A204.1 (cell line): ENCODE data around the gene FNDC11.

Experiments
- FAIRE-seq: peaks from 2 replicates; lab custom pipeline; 2012; peaks lifted over from hg19 to GRCh38; lab: Jason Lieb, UNC

FNDC11 gene

DNA sequence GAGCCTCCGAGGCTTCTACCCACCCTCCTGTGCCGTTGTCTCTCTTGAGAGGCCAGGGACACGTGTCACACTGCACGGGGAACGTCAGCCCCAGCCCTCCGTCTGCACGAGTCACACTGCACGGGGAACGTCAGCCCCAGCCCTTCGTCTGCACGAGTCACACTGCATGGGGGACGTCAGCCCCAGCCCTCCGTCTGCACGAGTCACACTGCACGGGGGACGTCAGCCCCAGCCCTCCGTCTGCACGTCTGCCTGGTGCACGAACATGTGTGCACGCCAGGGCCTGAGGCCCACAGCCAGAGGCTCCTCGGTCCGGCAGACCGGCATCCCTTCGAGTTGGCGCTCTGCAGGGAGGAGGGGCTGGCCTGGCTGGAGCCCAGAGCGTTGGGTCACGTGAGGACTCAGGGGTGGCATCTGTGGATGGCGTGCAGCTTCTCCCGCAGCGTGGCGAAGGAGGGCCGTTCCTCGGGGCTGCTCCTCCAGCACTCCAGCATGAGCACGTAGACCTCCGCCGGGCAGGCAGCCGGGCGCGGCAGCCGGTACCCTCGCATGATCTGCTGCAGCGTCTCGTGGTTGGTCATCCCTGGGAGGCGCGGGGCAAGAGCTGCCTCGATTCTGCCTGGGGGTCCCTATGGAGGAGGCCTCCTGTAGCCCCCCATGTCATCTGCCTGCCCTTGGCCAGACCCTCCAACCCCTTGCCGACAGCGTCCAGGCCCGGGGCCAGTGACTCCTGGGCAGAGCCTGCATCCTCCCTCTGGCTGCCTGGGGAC, 13.4 kb upstream of the FNDC11 start:
- FAIRE-seq, result no peak

DNA sequence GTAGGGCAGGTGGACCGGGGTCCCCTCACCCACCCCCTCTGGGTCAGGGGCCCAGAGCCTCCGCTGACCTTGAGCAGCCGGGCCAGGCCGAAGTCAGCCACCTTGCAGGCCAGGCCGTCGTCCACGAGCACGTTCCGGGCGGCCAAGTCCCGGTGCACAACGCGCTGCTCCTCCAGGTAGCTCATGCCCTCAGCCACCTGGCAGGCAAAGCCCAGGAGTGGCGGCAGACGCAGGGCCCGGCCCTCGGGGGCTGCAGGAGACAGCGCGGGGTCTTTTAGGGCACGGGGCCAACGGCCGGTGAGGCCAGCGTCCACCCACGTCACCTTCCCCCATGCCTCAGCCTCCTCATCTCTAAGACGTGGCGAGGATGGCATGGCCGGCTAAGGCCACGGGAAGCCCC, 12.6 kb upstream of the FNDC11 start:
- no peak for FAIRE-seq

DNA sequence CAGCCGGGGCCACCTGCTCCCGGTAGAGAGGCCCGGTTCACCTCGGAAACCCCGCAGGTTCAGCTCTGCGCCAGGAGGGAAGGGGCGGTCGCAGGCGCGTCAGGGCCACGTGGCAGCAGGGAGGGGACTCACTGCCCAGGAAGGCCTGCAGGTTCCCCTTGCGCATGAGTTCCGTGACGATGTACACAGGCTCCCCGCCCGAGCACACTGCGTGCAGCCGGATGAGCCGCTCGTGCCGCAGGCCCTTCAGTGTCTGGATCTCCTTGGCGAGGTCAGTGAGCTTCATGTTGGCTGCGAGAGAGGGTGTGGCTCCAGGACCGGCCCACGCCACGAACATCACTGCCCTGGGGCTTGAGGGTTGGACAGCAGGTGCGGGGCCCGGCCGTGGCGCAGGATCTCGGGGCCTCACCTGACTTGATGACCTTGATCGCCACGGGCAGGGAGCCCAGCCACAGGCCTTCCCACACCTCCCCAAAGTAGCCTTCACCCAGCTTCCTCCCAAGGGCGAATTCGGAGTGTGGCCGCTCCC, 11.9 kb upstream of the FNDC11 start:
- FAIRE-seq, result no peak

DNA sequence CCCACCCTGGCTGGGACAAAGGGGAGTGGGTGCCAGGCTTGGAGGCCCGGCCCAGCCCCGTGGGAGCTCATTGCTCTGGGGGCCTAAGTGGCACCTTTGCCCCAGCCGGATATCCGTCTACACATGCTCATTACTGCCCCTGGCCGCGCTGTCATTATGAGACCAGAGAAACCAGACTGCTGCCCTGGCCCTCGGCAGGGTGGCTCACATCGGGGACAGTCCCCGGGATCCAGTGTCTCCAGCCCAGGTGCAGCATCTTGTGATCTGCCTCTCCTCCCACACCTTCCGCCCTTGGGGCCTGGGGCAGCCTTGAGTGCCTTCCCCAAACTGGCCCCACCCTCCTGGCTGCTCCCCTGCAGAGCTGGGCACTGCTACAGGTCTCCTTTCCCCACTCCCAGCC, 11.3 kb upstream of the FNDC11 start:
- FAIRE-seq, result no peak

DNA sequence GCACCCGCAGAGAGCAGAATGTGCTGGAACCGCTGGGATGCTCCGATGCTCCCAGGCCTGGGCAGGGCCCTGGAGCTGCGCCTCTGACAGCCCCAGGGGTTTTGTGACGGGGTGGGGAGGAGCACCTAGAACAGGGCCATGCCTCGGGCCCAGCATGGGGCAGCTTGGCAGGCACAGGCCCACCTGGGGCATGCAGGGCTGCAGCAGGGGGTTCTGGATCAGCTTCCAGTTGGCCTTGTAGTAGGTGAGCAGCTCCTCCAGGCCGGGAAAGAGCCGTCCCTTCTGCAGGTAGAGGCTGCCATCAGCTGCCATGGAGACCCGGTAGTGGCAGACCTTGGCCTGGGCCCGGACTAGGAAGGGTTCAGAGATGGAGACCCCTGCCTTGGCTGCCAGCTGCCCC, 10.8 kb upstream of the FNDC11 start:
- no peak for FAIRE-seq

DNA sequence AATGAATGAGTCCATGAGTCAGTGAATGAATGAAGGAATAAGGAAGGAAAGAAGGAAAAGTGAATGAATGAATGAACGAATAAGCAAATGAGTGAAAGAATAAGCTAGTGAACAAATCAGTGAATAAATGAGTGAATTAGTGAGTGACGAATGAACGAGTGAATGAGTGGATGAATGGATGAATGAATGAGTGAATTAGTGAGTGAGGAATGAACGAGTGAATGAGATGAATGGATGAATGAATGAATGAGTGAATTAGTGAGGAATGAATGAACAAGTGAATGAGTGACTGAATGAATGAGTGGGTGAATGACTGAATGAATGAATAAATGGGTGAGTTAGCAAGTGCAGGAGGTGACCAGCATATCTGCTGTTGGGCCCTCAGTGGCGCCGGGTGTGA, 10.2 kb upstream of the FNDC11 start:
- no peak for FAIRE-seq

DNA sequence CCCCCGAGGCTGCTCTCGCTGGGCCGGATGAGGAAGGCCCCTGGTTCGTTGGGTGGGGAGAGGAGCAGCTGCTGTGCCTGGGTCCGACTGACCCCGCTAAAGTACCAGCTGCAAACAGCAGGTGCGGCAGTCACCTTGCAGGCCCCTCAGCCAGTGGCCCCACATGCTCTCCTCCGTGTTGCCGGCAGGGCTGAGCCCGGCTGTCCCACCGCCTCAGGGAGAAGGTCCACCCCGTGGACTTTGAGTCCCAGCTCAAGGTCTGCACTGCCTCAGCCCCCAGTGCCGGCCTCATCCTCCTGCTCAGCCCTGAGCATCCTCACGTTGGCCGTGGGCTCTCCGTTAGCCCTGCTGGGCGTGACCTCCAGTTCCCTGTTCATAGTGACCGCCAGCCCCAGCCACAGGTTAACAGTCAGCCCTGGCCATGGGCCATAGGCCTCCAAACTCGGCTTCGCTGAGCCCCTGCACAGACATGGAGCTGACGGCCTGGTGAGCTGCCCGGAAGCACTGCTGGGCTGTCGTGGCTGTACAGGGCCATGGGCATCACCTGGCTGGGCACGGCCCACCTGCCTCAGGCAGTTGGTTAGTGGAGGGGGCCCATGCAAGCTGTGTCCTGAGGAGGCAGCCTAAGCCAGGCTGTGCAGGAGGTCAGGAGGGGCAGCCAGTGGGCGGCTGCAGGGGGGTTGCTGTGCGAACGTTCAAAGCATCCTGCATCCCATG, 9.6 kb upstream of the FNDC11 start:
- no peak for FAIRE-seq

DNA sequence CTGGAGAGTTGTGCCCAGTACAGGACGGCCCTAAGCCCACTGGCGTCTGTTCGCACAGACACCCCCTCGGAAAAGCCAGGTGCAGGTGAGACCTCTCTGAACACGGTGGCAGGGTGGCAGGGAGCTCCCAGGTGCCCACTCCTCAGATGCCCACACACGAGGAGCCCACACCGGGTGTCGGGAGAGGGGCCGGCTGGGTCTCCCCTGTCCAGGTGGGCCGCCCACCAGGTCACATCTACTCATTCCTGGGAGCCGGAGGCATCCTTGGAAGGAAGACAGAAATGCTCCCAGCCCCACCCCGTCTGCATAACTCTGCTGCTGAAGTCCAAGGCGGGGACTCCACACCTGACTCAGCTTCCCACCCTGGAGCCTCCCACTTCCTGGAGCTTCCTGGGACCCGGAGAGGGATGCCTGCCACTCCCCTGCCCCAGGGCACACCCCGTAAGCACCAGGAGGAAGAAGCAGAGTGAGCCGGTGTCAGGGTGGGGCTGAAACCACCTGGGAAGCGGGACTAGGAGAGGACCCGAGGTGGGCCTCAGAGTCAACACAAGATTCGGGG, 8.9 kb upstream of the FNDC11 start:
- FAIRE-seq, result no peak

DNA sequence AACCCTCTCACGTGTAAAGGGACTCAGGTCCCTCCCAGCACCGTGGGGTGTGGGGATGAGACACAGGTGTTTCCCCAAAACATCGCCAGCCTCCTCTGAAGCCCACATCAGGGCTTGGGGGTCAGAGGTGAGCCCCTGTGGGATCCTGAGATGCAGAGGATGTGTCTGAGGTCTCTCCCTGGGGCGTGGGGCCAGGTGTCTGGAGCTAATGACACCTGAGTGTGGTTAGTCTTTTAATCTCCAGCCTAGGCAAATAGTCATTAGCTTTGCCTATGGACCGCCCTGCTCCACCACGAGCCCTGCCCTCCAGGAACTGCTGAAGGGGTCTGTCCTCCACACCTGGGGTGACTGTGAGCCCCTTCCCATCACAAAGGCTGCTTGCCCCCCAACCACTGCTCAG, 8.1 kb upstream of the FNDC11 start:
- FAIRE-seq, result no peak

DNA sequence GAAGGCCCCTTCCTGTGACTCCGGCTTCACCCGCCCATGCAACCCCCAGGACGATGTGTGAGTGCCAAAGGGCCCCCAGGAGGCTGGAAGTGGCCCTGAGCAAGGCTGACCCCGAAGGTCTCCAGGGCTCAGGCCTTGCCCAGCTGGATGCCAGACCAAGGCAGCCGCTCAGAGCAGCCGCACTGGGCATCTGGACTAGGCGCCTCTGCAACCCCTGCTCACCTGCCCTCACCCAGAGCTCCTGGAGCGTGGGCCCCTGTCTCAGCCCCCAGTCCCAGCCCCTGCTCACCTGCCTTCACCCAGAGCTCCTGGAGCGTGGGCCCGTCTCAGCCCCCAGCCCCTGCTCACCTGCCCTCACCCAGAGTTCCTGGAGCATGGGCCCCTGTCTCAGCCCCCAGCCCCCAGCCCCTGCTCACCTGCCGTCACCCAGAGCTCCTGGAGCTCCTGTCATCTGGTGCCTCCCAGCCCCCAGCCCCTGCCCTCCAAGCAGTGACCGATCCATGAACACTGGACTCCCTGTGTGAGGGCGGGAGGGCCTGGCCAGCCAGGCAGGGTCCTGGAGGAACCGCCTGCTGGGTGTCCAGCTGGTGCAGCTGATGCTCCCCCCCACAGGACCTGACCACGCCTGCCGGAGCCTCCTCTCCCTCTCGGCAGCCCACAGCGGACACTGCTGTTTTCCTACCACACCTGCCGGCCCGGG, 7.6 kb upstream of the FNDC11 start:
- FAIRE-seq, result no peak

DNA sequence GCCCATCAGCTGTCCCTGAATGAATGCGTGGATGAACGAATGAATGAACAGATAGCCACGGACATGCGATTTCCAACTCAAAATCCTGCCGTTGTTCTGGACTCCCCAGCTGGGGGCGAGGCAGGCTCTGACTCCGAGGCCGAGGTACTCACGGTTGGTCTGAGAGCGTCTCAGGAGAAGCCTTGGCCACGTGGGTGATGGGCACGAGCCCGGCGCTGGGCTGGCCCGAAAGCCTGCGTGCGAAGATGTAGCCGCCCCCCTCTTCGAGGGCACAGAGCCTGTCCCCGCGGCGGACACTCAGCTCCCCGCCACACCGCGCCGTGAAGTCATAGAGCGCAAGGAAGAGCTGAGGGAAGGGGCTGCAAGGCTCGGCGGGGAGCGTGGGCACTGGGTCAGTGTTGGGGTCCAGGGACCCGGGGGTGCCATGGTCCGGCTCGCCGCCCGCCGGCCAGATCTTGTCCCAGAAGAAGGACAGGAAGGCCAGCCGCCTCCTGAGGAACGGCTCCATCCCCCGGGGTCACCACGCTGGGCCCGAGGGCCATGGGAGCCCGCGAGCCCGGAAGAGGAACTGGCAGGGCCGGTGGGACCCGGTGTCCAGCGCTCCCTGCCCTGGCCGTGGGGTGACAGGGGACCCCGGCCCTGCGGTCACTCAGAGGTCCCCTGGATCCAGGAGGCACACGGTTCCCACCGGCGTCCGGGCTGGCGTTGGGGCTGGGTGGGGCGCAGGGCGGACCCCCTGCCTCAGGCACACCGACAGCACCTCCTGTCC, 6.8 kb upstream of the FNDC11 start:
- FAIRE-seq, result no peak

DNA sequence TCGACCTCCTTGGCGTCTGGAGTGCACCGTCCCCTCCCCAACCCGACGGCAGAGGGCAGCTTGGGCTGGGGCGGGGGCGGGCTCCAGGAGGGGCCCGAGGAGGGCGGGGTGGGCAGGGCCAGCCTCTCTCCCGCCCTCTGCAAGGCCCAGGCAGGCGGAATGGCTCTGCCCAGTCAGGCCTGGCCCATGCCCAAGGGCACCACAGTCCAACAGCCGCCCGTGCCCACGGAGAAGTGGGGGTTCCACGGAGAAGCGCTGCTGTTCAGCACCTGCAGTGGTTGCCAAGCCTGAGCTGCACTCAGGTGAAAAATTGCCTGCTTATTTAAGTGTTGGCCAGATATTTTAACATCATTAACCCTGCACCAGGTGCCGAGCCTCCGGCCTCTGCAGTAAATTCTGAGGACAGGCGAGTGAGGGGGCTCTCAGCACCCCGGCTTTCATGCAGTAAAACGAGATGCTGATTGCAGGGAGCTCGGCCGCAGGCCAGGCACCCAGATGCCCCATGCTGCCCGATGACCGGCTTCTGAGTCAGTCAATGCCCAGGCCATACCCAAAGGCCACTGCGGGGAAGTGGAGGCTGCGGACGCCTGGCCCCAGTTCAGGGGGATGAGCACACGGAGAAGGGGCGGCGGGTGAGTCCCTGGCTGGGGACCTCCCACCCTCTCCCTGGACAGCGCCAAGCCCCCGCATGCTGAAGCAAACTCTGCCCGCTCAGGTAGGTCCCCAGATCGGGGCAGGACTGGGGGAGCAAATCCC, 6.1 kb upstream of the FNDC11 start, which contains the start of gene SRMS:
SRMS (minus strand) TSS at position 25 of the 756 bp plus-strand sequence. CDS start 286 bp downstream, outside the sequence.
- no peak for FAIRE-seq

DNA sequence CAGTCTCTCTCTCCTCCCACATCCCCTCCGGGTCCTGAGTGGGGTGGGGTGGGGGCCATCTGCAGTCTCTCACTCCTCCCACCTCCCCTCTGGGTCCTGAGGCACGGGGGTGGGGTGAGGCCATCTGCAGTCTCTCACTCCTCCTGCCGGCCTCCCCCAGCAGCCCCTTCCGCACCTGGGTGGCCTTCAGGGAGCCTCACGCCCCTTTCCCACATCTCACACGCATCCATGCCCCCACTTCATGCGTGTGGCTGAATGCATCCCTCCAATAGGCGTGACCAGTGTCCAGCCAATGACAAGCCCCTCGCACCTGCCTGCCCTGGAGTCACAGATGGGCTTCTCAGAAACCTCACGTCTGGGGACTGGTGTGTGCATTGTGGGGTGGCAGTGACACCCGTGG, 5.4 kb upstream of the FNDC11 start:
- no peak for FAIRE-seq

DNA sequence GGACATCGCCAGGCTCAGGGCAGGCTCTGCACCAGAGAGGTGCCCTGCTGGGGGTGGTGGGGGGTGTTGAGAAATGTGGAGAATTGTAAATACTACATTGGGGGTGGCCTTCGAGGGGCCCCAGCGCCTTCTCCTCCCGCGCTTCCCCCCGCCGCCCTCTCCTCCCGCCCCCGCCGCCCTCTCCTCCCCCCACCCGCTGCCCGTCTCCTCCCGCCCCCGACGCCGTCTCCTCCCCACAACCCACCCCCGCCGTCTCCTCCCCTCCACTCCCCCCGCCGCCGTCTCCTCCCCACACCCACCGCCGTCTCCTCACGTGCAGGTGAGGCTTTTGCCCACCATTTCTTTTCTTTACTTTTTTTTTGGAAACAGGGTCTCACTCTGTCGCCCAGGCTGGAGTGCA, 4.9 kb upstream of the FNDC11 start:
- FAIRE-seq, result no peak

DNA sequence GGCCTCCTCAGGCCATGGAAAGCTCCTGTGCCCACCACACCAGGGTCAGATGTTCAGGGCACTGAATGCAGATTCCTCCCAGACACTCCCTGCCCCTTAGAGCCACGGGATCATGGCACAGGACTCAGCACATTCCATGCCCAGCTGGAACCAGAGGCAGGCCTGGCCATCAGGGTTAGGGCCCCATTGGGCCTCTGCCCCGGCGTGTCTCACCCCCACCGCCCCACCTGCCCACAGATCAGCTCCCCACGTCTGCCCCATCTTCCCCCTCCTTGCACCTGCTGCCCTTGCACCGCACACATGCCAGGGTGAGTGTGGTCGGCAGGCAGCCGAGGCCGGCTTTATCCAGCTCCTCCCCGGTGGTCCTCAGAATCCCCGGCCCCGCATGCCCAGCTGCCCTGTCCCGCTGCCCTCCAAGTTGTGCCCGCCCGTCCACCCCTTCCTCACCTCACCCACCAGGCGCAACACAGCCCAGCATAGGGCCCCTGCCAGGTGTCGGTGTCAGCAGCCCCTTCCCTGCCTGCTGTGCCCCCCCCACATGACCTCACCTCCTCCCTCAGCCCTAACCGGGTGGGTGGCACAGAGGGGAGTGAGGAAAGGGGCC, 4.2 kb upstream of the FNDC11 start:
- no peak for FAIRE-seq

DNA sequence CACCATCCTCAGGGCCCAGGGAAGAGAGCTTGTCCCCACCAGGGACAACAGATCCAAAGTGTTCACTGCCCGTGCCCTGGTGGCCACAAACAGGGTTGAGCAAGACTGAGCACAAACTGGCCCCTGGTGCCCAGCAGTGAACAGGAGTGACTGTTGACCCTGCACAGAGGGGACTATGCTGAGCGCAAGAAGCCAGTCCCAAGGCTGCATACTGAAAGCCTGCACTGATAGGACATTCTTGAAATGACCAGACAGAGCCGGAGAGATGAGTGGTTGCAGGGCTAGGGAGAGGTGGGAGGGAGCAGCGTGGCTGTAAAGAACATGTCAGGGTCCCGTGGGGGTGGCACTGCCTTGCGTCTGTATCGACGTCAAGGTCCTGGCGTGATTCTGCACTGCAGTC, 2.9 kb upstream of the FNDC11 start:
- no peak for FAIRE-seq

DNA sequence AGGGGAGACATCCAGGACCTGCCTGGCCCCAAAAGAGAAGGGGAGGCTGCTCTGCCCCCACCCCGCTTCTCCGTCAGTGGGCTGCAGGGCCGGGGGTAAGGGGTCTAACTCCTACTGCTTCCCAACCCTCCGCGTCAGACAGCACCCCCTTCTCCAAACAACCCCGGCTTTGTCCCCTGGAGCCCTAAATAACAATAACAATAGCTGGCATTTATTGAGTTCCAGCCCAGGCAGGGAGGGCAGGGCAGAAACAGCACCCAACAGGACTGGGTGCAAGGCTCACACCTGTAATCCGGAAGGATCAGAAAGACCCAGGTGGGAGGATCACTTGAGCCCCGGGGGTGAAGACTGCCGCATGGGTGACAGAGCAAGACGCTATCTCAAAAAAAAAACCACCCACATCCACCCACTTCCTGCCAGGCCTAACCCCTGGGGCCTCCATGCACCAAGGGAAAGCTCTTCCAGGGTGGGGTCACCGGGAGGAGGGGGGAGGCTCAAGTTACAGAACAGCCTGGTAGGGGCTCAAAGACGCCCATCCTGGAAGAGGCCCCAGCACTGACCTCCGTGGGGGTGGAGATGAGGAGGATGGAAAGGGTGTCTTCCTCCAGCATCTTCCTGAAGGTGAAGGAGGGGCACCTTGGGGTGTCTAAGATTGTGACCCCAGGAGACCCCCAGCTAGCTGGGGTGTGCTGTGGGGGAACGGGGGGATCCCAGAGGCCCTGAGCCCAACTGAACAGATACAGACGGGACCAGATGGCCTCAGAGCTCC, 1.3 kb upstream of the FNDC11 start:
- FAIRE-seq, result no peak

DNA sequence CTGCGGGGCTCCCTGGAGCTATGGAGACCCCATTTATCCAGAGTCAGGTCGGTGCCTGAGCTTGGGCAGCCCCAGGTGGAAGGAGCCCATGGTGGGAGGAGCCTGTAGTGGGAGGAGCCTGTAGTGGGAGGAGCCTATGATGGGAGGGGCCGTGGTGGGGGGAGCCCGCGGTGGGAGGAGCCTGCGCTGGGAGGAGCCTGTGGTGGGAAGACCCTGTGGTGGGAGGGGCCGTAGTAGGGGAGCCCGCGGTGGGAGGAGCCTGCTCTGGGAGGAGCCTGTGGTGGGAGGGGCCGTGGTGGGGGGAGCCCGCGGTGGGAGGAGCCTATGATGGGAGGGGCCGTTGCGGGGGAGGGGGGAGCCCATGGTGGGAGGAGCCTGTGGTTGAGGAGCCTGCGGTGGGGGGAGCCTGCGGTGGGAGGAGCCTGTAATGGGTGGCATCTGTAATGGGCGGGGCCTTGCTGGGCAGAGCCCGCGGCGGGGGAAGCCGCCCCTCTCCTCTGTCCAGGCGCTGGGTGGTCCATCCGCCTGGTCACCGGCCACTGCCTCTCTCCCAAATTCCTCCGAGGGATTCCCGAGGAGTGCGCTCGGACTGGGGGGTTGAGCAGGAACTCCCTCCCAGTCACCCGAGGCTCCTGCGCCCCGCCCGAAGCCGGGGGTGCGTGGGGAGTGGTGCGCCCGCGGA, 567 bp upstream of the FNDC11 start:
- no peak for FAIRE-seq
